ENCODE measurements around the gene EPS15.

Gene EPS15

GRCh38 chr1:51314974-51315373 lies 204.1 kb downstream of the EPS15 start:
- TF ChIP-seq CTCF (IDR thresholded peaks at IDR 0.05; ENCODE audit: low read depth, low read length, missing control alignments): no peak
- H3K4me3 ChIP-seq (replicated peaks; ENCODE audit: low read depth, low read length): no peak overlapping the region

GRCh38 chr1:51313961-51314777 lies 204.9 kb downstream of the EPS15 start:
- no peak for DNase-seq (ENCODE audit: extremely low read depth, low read depth)
- TF ChIP-seq CTCF (IDR thresholded peaks at IDR 0.05; ENCODE audit: low read depth, low read length, missing control alignments): no peak
- H3K4me3 ChIP-seq (replicated peaks; ENCODE audit: low read depth, low read length): no peak overlapping the region

More at GRCh38 chr1:51314974-51315373, 204.1 kb downstream of the EPS15 start:
- no peak for DNase-seq (ENCODE audit: extremely low read depth, low read depth)

- TF ChIP-seq CTCF (IDR thresholded peaks at IDR 0.05; ENCODE audit: low read depth, low read length, missing control alignments): peak; percentile 21
- DNase-seq (ENCODE audit: extremely low read depth, low read depth): no peak
- no peak overlapping the region for H3K4me3 ChIP-seq (replicated peaks; ENCODE audit: low read depth, low read length)
Measured at GRCh38 chr1:51313268-51313852, 205.7 kb downstream of the EPS15 start.

- H3K4me3 ChIP-seq (replicated peaks; ENCODE audit: low read depth, low read length): no peak overlapping the region
- no peak for TF ChIP-seq CTCF (IDR thresholded peaks at IDR 0.05; ENCODE audit: low read depth, low read length, missing control alignments)
- no peak for DNase-seq (ENCODE audit: extremely low read depth, low read depth)
Measured at GRCh38 chr1:51312718-51313117, 206.3 kb downstream of the EPS15 start.

- no peak for DNase-seq (ENCODE audit: extremely low read depth, low read depth)
- no peak for TF ChIP-seq CTCF (IDR thresholded peaks at IDR 0.05; ENCODE audit: low read depth, low read length, missing control alignments)
- no peak overlapping the region for H3K4me3 ChIP-seq (replicated peaks; ENCODE audit: low read depth, low read length)
Measured at GRCh38 chr1:51311826-51312225, 207.2 kb downstream of the EPS15 start.

GRCh38 chr1:51310871-51311613 lies 208.0 kb downstream of the EPS15 start:
- H3K4me3 ChIP-seq (replicated peaks; ENCODE audit: low read depth, low read length): no peak overlapping the region
- DNase-seq (ENCODE audit: extremely low read depth, low read depth): no peak
- TF ChIP-seq CTCF (IDR thresholded peaks at IDR 0.05; ENCODE audit: low read depth, low read length, missing control alignments): no peak
